Activated CD8-positive, alpha-beta memory T cell treated with anti-CD3 and anti-CD28 coated beads, Interleukin-2, amount 50 U/mL, for 24 hours (primary cell): ENCODE measurements around the gene NT5E.

Source experiments
- DNase-seq: peaks from one replicate; pipeline ENCODE4 v3.0.0-alpha.2; 2020; ENCODE audit errors: extremely low read depth

NT5E gene

GRCh38 chr6:85421972-85422371, 27.9 kb upstream of the NT5E start:
- no peak for DNase-seq

- no peak for DNase-seq
Measured at GRCh38 chr6:85422996-85423395, 26.9 kb upstream of the NT5E start.

GRCh38 chr6:85424981-85425380, 24.9 kb upstream of the NT5E start:
- DNase-seq = no peak

- DNase-seq = no peak
Measured at GRCh38 chr6:85425997-85426396, 23.9 kb upstream of the NT5E start.

- DNase-seq = no peak
Measured at GRCh38 chr6:85428486-85428885, 21.4 kb upstream of the NT5E start.

- no peak for DNase-seq
Measured at GRCh38 chr6:85429346-85429745, 20.5 kb upstream of the NT5E start.

GRCh38 chr6:85431271-85431670, 18.6 kb upstream of the NT5E start:
- DNase-seq = no peak

GRCh38 chr6:85432554-85432953, 17.3 kb upstream of the NT5E start:
- no peak for DNase-seq

- DNase-seq = no peak
Measured at GRCh38 chr6:85435851-85436250, 14.0 kb upstream of the NT5E start.

- no peak for DNase-seq
Measured at GRCh38 chr6:85436411-85436810, 13.5 kb upstream of the NT5E start.

- DNase-seq = no peak
Measured at GRCh38 chr6:85436939-85437495, 12.9 kb upstream of the NT5E start.

GRCh38 chr6:85443349-85444117, 6.3 kb upstream of the NT5E start:
- no peak for DNase-seq

GRCh38 chr6:85449388-85449817, 480 bp upstream of the NT5E start:
- DNase-seq = peak; percentile 27

- no peak for DNase-seq
Measured at GRCh38 chr6:85451565-85452306, 1.9 kb downstream of the NT5E start.

GRCh38 chr6:85452441-85452881, 2.6 kb downstream of the NT5E start:
- DNase-seq = no peak

- no peak for DNase-seq
Measured at GRCh38 chr6:85453052-85453451, 3.2 kb downstream of the NT5E start.

GRCh38 chr6:85453490-85453889, 3.6 kb downstream of the NT5E start:
- DNase-seq = no peak

GRCh38 chr6:85455471-85456026, 5.7 kb downstream of the NT5E start:
- no peak for DNase-seq

- DNase-seq = no peak
Measured at GRCh38 chr6:85456782-85457181, 6.9 kb downstream of the NT5E start.

GRCh38 chr6:85458184-85458583, 8.3 kb downstream of the NT5E start:
- no peak for DNase-seq

GRCh38 chr6:85458782-85459181, 8.9 kb downstream of the NT5E start:
- no peak for DNase-seq

- DNase-seq = no peak
Measured at GRCh38 chr6:85459224-85459901, 9.5 kb downstream of the NT5E start.
